Loucy (cell line): ENCODE measurements around the gene CETN1.

ENCODE experiments used
- H2AFZ ChIP-seq: fragments of 200-600 bp; sonication (generic); 2 replicates; pipeline ENCODE4 v1.6.0; 2016; ENCODE audit warnings: antibody characterized with exemption, mild to moderate bottlenecking, low read length, moderate library complexity
- H3F3A ChIP-seq: fragments of 200-600 bp; 2 replicates; pipeline ENCODE4 v1.6.0; 2016; ENCODE audit warnings: antibody characterized with exemption, low read depth, mild to moderate bottlenecking
- H3K27me3 ChIP-seq: fragments of 200-600 bp; sonication (generic); 2 replicates; pipeline ENCODE4 v1.6.1; 2014; ENCODE audit warnings: low read length, mild to moderate bottlenecking; ENCODE audit not compliant: insufficient read depth, poor library complexity, severe bottlenecking
- H3K36me3 ChIP-seq: fragments of 200-600 bp; sonication (generic); 2 replicates; pipeline ENCODE4 v1.6.1; 2016; ENCODE audit warnings: low read length; ENCODE audit not compliant: insufficient read depth
- H3K4me1 ChIP-seq: fragments of 200-600 bp; sonication (generic); 2 replicates; pipeline ENCODE4 v1.5.1; 2014; ENCODE audit warnings: low read length, mild to moderate bottlenecking; ENCODE audit not compliant: insufficient read depth, poor library complexity, severe bottlenecking
- H3K4me2 ChIP-seq: fragments of 200-600 bp; sonication (generic); 2 replicates; pipeline ENCODE4 v1.6.0; 2014; ENCODE audit warnings: antibody characterized with exemption, low read length, low read depth, mild to moderate bottlenecking; ENCODE audit not compliant: poor library complexity, severe bottlenecking
- H3K4me3 ChIP-seq: fragments of 200-600 bp; sonication (generic); 2 replicates; pipeline ENCODE4 v1.5.1; 2014; ENCODE audit warnings: low read length, mild to moderate bottlenecking, mixed read lengths; ENCODE audit not compliant: poor library complexity, severe bottlenecking
- H3K79me2 ChIP-seq: fragments of 200-600 bp; sonication (generic); 2 replicates; pipeline ENCODE4 v1.6.1; 2014; ENCODE audit warnings: low read length; ENCODE audit not compliant: insufficient read depth
- H3K9ac ChIP-seq: fragments of 200-600 bp; sonication (generic); 2 replicates; pipeline ENCODE4 v1.6.0; 2014; ENCODE audit warnings: mild to moderate bottlenecking, low read depth, low read length, moderate library complexity; ENCODE audit not compliant: poor library complexity, severe bottlenecking
- H3K9me2 ChIP-seq: fragments of 200-600 bp; sonication (generic); replicated peaks from 2 replicates; pipeline ENCODE4 v1.6.1; 2016; ENCODE audit warnings: low read depth, low read length, mixed read lengths
- H3K9me3 ChIP-seq: fragments of 200-600 bp; sonication (generic); 2 replicates; pipeline ENCODE4 v1.6.1; 2014; ENCODE audit warnings: mild to moderate bottlenecking, antibody characterized with exemption, low read length, low read depth; ENCODE audit not compliant: insufficient read depth
- H4K20me1 ChIP-seq: fragments of 200-600 bp; sonication (generic); 2 replicates; pipeline ENCODE4 v1.6.0; 2014; ENCODE audit warnings: antibody characterized with exemption, low read length, mild to moderate bottlenecking; ENCODE audit not compliant: insufficient read depth, poor library complexity, severe bottlenecking
- CTCF ChIP-seq: fragments of 200-600 bp; sonication (generic); conservative IDR thresholded peaks from 2 replicates; pipeline ENCODE4 v1.5.1; 2014; ENCODE audit warnings: mild to moderate bottlenecking, antibody characterized with exemption, low read length
- EZH2phosphoT487 ChIP-seq: fragments of 200-600 bp; IDR thresholded peaks from 2 replicates; pipeline ENCODE4 v1.6.1; 2018; ENCODE audit warnings: antibody characterized with exemption, mild to moderate bottlenecking, moderate library complexity, borderline replicate concordance

CETN1 gene

DNA sequence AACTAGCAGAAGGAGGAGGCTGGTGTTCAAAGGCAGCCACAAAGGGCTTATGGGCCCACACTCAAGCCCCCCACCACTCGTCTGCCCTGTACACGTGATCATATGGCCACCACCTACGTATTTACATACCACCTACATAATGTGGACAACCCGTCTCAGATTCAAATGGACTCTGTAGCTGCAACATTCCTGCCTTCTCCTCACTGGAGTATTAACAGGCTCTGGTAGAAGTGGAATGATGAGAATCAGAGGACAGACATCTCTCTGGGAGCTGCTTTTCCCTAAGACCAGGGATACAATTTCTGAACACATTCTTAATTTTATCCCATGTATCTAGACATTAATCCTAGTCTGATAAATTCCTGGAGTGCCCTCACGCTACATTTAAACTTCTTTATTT is 9.5 kb upstream of the CETN1 start:
- no peak overlapping the region for H2AFZ ChIP-seq
- H3K79me2 ChIP-seq = no peaks in the 10 kb centered on the region
- H3K9ac ChIP-seq = no peak overlapping the region
- no peak overlapping the region for H3K4me3 ChIP-seq
- H3K9me3 ChIP-seq = peaks cover 5% of the 10 kb centered on the region; the same call in 1 of the 2 replicates
- H3F3A ChIP-seq = no peaks in the 10 kb centered on the region
- H3K27me3 ChIP-seq = no peaks in the 10 kb centered on the region
- H3K9me2 ChIP-seq = no peaks in the 10 kb centered on the region
- no peaks in the 10 kb centered on the region for H3K4me1 ChIP-seq
- no peaks in the 10 kb centered on the region for H3K36me3 ChIP-seq
- H3K4me2 ChIP-seq = no peak overlapping the region
- no peaks in the 10 kb centered on the region for H4K20me1 ChIP-seq
- TF ChIP-seq CTCF (no peak), EZH2phosphoT487 (no peak)

DNA sequence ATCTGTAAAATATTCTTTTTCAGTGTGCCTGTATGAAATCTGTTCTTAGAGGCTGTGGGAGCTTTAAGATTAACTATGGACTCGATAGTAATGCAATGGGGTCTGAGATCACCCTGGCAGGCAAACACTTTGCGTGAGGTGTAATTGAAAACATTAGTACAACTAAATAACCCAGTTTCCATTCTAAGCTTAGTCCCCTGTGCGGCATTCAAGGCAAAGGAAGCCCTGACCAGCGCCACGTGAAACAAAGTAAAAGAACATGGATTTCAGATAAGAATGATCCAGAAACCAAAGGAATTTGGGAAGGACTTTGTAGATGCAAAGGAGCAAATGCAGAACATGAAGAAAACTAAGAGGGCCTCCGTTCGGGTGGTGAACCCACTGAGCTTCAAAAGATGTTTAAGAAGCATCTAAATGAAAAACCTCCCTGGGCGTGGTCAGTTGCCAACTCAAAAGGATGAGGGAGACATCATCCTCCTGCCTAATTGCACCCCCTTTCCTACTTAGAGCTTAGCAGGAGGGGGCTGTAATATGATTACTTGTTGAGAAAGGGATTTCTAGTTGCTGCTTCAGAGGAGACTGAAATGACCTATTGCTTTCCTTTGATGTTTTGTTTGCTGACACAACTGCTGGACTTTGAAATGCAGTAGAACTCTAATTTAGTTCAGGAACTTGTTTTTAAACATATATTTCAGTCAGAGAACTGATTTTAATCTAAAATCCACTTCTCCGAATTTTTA is 7.9 kb upstream of the CETN1 start:
- Histone ChIP-seq H3K9ac (no peak overlapping the region), H3K4me3 (no peak overlapping the region), H3K9me2 (no peaks in the 10 kb centered on the region), H3K36me3 (no peaks in the 10 kb centered on the region), H2AFZ (no peak overlapping the region), H3K79me2 (no peaks in the 10 kb centered on the region), H3K4me2 (no peak overlapping the region), H3F3A (no peaks in the 10 kb centered on the region), H3K27me3 (no peaks in the 10 kb centered on the region), H3K9me3 (peaks cover 5% of the 10 kb centered on the region; the same call in 1 of the 2 replicates), H4K20me1 (no peaks in the 10 kb centered on the region), H3K4me1 (no peaks in the 10 kb centered on the region)
- TF ChIP-seq CTCF (no peak), EZH2phosphoT487 (no peak)

DNA sequence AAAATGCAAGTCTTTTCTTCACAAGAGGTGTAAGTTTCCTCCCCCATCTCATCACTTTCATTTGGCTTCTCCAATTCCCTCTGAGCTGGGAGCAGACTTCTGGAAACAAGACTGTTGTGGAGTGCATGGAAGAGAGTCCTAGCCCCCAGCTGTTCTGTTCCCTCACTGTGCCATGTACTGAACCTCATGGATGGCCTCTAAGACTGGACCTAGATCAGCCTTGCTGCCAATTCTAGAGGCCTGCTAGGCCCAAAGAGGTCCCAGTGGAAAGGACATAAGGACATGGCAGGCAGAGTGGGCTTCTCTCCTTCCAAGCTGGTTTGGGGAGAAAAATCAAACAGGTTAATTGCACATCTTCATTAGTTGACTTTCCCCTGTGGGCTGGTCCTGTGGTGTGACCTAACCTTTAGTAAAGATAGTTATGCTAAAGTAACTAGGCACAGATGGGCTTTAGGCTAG is 7.3 kb upstream of the CETN1 start:
- H3K9me2 ChIP-seq = no peaks in the 10 kb centered on the region
- no peak overlapping the region for H3K9ac ChIP-seq
- H3K79me2 ChIP-seq = no peaks in the 10 kb centered on the region
- no peaks in the 10 kb centered on the region for H4K20me1 ChIP-seq
- no peak overlapping the region for H2AFZ ChIP-seq
- no peaks in the 10 kb centered on the region for H3K4me1 ChIP-seq
- no peaks in the 10 kb centered on the region for H3K36me3 ChIP-seq
- H3K9me3 ChIP-seq = peaks cover 5% of the 10 kb centered on the region; the same call in 1 of the 2 replicates
- no peak overlapping the region for H3K4me2 ChIP-seq
- TF ChIP-seq EZH2phosphoT487 (no peak), CTCF (no peak)
- H3K27me3 ChIP-seq = no peaks in the 10 kb centered on the region
- H3K4me3 ChIP-seq = no peak overlapping the region
- no peaks in the 10 kb centered on the region for H3F3A ChIP-seq
